DOHH2 (cell line): ENCODE measurements around the gene DHX16.

Experiments
- H3F3A ChIP-seq: fragments of 200-600 bp; sonication (generic), shearing (Covaris generic); 2 replicates; pipeline ENCODE4 v1.6.0; 2016; ENCODE audit warnings: antibody characterized with exemption, mild to moderate bottlenecking; ENCODE audit not compliant: control insufficient read depth, insufficient read depth
- H3K27ac ChIP-seq: fragments of 200-600 bp; sonication (generic); 2 replicates; pipeline ENCODE4 v1.5.1; 2014; ENCODE audit warnings: low read depth, mild to moderate bottlenecking, low read length, moderate library complexity
- H3K27me3 ChIP-seq: fragments of 200-600 bp; sonication (generic); 2 replicates; pipeline ENCODE4 v1.6.1; 2014; ENCODE audit warnings: mild to moderate bottlenecking, low read length, mixed read lengths; ENCODE audit not compliant: control insufficient read depth
- H3K36me3 ChIP-seq: fragments of 200-600 bp; sonication (generic); 2 replicates; pipeline ENCODE4 v1.6.1; 2014; ENCODE audit warnings: mild to moderate bottlenecking, low read length, moderate library complexity, mixed read lengths; ENCODE audit not compliant: control insufficient read depth
- H3K4me1 ChIP-seq: fragments of 200-600 bp; sonication (generic); 2 replicates; pipeline ENCODE4 v1.6.1; 2014; ENCODE audit warnings: mild to moderate bottlenecking, low read length, mixed read lengths; ENCODE audit not compliant: control insufficient read depth
- H3K4me2 ChIP-seq: fragments of 200-600 bp; sonication (generic); 2 replicates; pipeline ENCODE4 v1.6.0; 2014; ENCODE audit warnings: mild to moderate bottlenecking, low read length, moderate library complexity
- H3K4me3 ChIP-seq: fragments of 200-600 bp; sonication (generic); 2 replicates; pipeline ENCODE4 v1.5.1; 2014; ENCODE audit warnings: mild to moderate bottlenecking, low read length, mixed read lengths
- H3K79me2 ChIP-seq: fragments of 200-600 bp; sonication (generic); 2 replicates; pipeline ENCODE4 v1.6.1; 2014; ENCODE audit warnings: mild to moderate bottlenecking, low read length, mixed read lengths; ENCODE audit not compliant: control insufficient read depth
- H3K9me2 ChIP-seq: fragments of 200-600 bp; sonication (generic); replicated peaks from 2 replicates; pipeline ENCODE4 v1.6.1; 2014; ENCODE audit warnings: mild to moderate bottlenecking, low read length, mixed read lengths; ENCODE audit not compliant: control insufficient read depth
- H3K9me3 ChIP-seq: fragments of 200-600 bp; sonication (generic); 2 replicates; pipeline ENCODE4 v1.6.1; 2014; ENCODE audit warnings: antibody characterized with exemption, low read length, mixed read lengths; ENCODE audit not compliant: control insufficient read depth, insufficient read depth
- H4K20me1 ChIP-seq: fragments of 200-600 bp; sonication (generic); 2 replicates; pipeline ENCODE4 v1.6.0; 2014; ENCODE audit warnings: low read depth, mild to moderate bottlenecking, antibody characterized with exemption, low read length, moderate library complexity; ENCODE audit not compliant: control insufficient read depth, insufficient read depth
- CTCF ChIP-seq: fragments of 200-600 bp; sonication (generic); IDR thresholded peaks from one replicate; pipeline ENCODE4 v1.5.1; 2014; ENCODE audit warnings: antibody characterized with exemption, mild to moderate bottlenecking, low read depth, low read length; ENCODE audit not compliant: poor library complexity, severe bottlenecking
- EZH2phosphoT487 ChIP-seq: fragments of 200-600 bp; sonication (generic); IDR thresholded peaks from 2 replicates; pipeline ENCODE4 v1.6.1; 2017; ENCODE audit warnings: borderline replicate concordance, mild to moderate bottlenecking, antibody characterized with exemption, low read length, moderate library complexity, mixed read lengths

Gene DHX16

GRCh38 chr6:30655743-30656094 lies 17.1 kb downstream of the DHX16 start:
- Histone ChIP-seq H3K36me3 (peaks cover 82% of the 10 kb centered on the region), H3K4me2 (no peak overlapping the region), H3F3A (peaks cover 7% of the 10 kb centered on the region; the same call in 1 of the 2 replicates), H3K9me3 (no peaks in the 10 kb centered on the region), H4K20me1 (no peaks in the 10 kb centered on the region), H3K27ac (no peak overlapping the region), H3K4me3 (no peak overlapping the region), H3K9me2 (no peaks in the 10 kb centered on the region), H3K79me2 (no peaks in the 10 kb centered on the region), H3K27me3 (no peaks in the 10 kb centered on the region), H3K4me1 (no peaks in the 10 kb centered on the region)
- TF ChIP-seq CTCF (no peak), EZH2phosphoT487 (no peak)

- H3F3A ChIP-seq = peaks cover 7% of the 10 kb centered on the region; the same call in 1 of the 2 replicates
- H3K9me2 ChIP-seq = no peaks in the 10 kb centered on the region
- no peak overlapping the region for H3K27ac ChIP-seq
- no peaks in the 10 kb centered on the region for H3K4me1 ChIP-seq
- no peak overlapping the region for H3K4me3 ChIP-seq
- no peak overlapping the region for H3K4me2 ChIP-seq
- peaks cover 80% of the 10 kb centered on the region for H3K36me3 ChIP-seq
- H3K9me3 ChIP-seq = no peaks in the 10 kb centered on the region
- no peaks in the 10 kb centered on the region for H4K20me1 ChIP-seq
- H3K27me3 ChIP-seq = no peaks in the 10 kb centered on the region
- TF ChIP-seq EZH2phosphoT487 = no peak
- TF ChIP-seq CTCF = no peak
- no peaks in the 10 kb centered on the region for H3K79me2 ChIP-seq
Measured at GRCh38 chr6:30654798-30655742, 17.7 kb downstream of the DHX16 start.

GRCh38 chr6:30651143-30651542 lies 21.7 kb downstream of the DHX16 start:
- Histone ChIP-seq H3K4me2 (no peak overlapping the region), H3K27me3 (no peaks in the 10 kb centered on the region), H3K36me3 (peaks cover 58% of the 10 kb centered on the region), H3K4me1 (peaks cover 11% of the 10 kb centered on the region), H4K20me1 (no peaks in the 10 kb centered on the region), H3F3A (peaks cover 7% of the 10 kb centered on the region; the same call in 1 of the 2 replicates), H3K4me3 (no peak overlapping the region), H3K9me2 (no peaks in the 10 kb centered on the region), H3K27ac (no peak overlapping the region), H3K79me2 (peaks cover 31% of the 10 kb centered on the region), H3K9me3 (no peaks in the 10 kb centered on the region)
- TF ChIP-seq CTCF (no peak), EZH2phosphoT487 (no peak)
